Measurements from ENCODE around the gene ANKRD63.
A peak's percentile ranks its signal among the peaks of the same experiment; 100 is the strongest.

Gene ANKRD63

DNA sequence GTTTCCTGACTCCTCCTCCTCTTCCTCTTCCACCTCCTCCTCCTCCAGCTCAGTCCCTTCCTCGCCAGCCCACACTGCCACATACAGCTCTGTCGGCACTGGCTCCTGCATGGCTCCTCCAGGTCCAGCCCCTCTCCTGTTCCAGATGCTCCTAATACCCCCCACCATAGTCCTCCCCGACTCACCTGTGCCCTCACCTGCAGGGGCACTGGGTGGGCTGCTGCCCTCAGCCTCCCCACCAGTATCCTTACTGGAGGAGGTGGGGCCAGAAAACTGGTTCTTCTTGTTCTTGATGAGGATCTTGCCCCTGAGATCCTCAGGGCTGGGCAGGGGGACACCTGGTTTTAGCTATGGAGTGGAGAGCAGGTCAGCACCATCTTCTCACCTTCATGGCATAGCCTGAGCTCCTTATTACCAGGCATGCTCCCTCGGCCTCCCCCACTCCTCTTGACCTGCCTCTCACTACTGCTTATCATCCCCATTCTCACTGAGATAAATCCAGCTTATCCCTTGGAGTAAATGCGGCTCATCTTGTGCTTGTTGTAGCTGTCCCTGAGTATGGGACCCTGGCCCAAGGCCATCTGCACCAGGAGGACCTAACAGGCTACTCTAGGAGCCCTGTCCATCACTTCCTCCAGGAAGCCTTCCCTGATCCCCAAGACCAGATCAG lies 13.8 kb upstream of the ANKRD63 start:
- peak; percentile 59; the same call in 1 of the 2 replicates for TF ChIP-seq ZBTB7A (IDR thresholded peaks at IDR 0.05; ENCODE audit: low read depth)
- TF ChIP-seq CREB1 (IDR thresholded peaks at IDR 0.05; ENCODE audit: low read depth), result no peak

GRCh38 chr15:40295877-40296560 lies 13.2 kb upstream of the ANKRD63 start:
- TF ChIP-seq EGR1 (IDR thresholded peaks at IDR 0.05) (no peak), RAD21 (IDR thresholded peaks at IDR 0.05; ENCODE audit: low read depth) (no peak), TAF1 (IDR thresholded peaks at IDR 0.05; ENCODE audit: low read depth) (no peak), EP300 (IDR thresholded peaks at IDR 0.05; ENCODE audit: borderline replicate concordance) (no peak), ZBTB7A (IDR thresholded peaks at IDR 0.05; ENCODE audit: low read depth) (no peak), REST (IDR thresholded peaks at IDR 0.05; ENCODE audit: low read depth) (no peak), YY1 (IDR thresholded peaks at IDR 0.05; ENCODE audit: low read depth) (no peak), CREB1 (IDR thresholded peaks at IDR 0.05; ENCODE audit: low read depth) (no peak), NFIC (IDR thresholded peaks at IDR 0.05) (no peak), TEAD4 (IDR thresholded peaks at IDR 0.05) (no peak), FOXM1 (IDR thresholded peaks at IDR 0.05; ENCODE audit: borderline replicate concordance, low read depth) (no peak), CEBPB (IDR thresholded peaks at IDR 0.05) (no peak), TCF12 (IDR thresholded peaks at IDR 0.05; ENCODE audit: low read depth) (no peak)
- TF ChIP-seq, protein P1, sequence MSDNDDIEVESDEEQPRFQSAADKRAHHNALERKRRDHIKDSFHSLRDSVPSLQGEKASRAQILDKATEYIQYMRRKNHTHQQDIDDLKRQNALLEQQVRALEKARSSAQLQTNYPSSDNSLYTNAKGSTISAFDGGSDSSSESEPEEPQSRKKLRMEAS (IDR thresholded peaks at IDR 0.05), result no peak
- TF ChIP-seq, protein P2, sequence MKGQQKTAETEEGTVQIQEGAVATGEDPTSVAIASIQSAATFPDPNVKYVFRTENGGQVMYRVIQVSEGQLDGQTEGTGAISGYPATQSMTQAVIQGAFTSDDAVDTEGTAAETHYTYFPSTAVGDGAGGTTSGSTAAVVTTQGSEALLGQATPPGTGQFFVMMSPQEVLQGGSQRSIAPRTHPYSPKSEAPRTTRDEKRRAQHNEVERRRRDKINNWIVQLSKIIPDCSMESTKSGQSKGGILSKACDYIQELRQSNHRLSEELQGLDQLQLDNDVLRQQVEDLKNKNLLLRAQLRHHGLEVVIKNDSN (IDR thresholded peaks at IDR 0.05), result no peak

DNA sequence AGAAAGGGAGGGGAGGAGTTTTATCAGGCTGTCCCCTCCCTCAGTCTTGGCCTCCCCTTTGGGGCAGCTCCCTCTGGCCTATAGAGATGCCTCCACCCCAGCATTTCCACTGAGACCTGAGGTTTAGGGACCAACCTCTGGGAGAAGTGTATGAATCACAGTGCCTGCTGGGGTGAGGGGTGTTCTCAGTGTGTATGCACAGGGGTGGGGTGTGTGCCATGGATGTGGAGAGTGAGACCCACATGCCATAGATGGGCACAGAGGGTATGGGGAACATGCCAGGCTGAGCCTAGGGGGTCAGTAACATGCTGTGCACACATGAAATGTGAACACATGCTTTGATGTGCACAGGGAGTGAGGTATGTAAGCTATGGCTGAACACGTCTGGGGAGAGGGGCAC lies 12.4 kb upstream of the ANKRD63 start:
- TF ChIP-seq FOXM1 (IDR thresholded peaks at IDR 0.05; ENCODE audit: borderline replicate concordance, low read depth), result no peak
- no peak for TF ChIP-seq EP300 (IDR thresholded peaks at IDR 0.05; ENCODE audit: borderline replicate concordance)
- TF ChIP-seq ZBTB7A (IDR thresholded peaks at IDR 0.05; ENCODE audit: low read depth), result no peak

DNA sequence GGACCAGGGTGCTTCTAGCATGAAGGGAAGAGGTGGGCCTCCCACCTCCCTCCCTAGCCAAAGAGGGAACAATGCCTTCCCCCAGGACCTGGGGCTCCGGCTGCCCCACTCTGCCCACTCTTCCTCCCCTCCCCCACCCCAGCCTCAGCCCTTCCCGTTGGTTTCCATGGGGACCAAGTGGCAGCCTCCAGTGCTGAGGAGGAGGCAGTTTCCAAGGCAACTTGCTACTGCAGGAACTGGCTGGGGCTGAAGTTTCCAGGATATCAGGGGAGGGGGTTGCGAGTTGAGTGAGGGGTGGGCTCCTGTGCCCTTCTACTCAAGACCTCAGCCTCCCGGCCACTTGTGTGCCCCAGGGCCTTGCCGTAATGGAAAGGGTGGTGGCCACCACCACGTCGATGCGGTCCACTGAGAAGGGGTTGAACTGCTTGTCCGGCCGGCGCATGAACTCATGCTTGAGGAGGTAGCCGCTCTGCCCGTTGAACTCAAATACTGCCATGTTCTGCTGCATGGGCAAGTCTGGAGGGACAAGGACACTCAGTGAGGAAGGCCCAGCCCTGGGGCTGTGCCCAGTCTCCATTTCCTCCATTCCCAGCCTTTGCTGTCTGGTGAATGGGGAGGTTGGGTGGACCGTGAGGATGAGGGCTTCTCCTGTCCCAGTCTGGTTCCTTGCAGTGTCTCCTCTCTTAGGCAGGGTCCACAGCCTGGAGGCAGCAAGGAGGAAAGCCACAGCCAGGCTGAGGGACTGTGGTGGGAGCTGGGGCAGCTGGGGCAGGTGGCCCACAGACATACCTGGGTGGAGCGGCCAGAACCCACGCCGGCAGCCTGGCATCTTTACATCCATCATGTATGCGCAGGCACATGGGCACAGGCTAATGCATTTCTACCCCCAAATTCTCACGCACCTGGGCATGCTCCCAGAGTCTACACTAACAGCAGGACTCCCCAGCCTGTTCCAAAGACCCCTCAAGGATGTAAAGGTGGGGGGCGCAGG lies 11.3 kb upstream of the ANKRD63 start:
- TF ChIP-seq TEAD4 (IDR thresholded peaks at IDR 0.05) (no peak), CREB1 (IDR thresholded peaks at IDR 0.05; ENCODE audit: low read depth) (no peak), CEBPB (IDR thresholded peaks at IDR 0.05) (no peak), FOXM1 (IDR thresholded peaks at IDR 0.05; ENCODE audit: borderline replicate concordance, low read depth) (no peak), YY1 (IDR thresholded peaks at IDR 0.05; ENCODE audit: low read depth) (no peak), EP300 (IDR thresholded peaks at IDR 0.05; ENCODE audit: borderline replicate concordance) (no peak), TAF1 (IDR thresholded peaks at IDR 0.05; ENCODE audit: low read depth) (no peak), ZBTB7A (IDR thresholded peaks at IDR 0.05; ENCODE audit: low read depth) (no peak), EGR1 (IDR thresholded peaks at IDR 0.05) (no peak), REST (IDR thresholded peaks at IDR 0.05; ENCODE audit: low read depth) (no peak), RAD21 (IDR thresholded peaks at IDR 0.05; ENCODE audit: low read depth) (no peak), TCF12 (IDR thresholded peaks at IDR 0.05; ENCODE audit: low read depth) (no peak)
- TF ChIP-seq, protein P2 (IDR thresholded peaks at IDR 0.05), result no peak
- TF ChIP-seq, protein P1 (IDR thresholded peaks at IDR 0.05), result no peak

DNA sequence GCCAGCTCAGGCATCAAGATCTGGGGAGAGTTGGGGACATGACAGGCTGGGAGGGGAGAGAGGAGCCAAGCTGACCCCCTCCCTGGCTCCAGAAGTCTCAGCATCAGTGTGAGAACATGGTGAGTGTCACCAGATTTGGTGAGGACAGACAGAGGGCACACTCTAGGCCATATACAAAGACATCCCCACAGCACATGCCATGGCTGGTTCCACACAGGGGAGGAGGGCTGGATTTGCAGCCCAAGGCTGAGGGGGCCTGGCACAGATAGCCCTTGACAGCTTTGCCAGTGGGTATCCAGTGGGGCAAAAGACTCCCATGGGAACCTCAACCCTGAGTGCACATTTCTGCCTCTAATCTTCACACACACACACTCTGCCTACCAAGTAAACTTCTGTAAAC lies 10.1 kb upstream of the ANKRD63 start:
- TF ChIP-seq, protein P1 (IDR thresholded peaks at IDR 0.05), result no peak
- TF ChIP-seq TCF12 (IDR thresholded peaks at IDR 0.05; ENCODE audit: low read depth) (no peak), ZBTB7A (IDR thresholded peaks at IDR 0.05; ENCODE audit: low read depth) (no peak), TEAD4 (IDR thresholded peaks at IDR 0.05) (no peak), REST (IDR thresholded peaks at IDR 0.05; ENCODE audit: low read depth) (no peak), NFIC (IDR thresholded peaks at IDR 0.05) (no peak), RAD21 (IDR thresholded peaks at IDR 0.05; ENCODE audit: low read depth) (no peak), FOXM1 (IDR thresholded peaks at IDR 0.05; ENCODE audit: borderline replicate concordance, low read depth) (no peak), CEBPB (IDR thresholded peaks at IDR 0.05) (no peak), TAF1 (IDR thresholded peaks at IDR 0.05; ENCODE audit: low read depth) (no peak), YY1 (IDR thresholded peaks at IDR 0.05; ENCODE audit: low read depth) (no peak), EGR1 (IDR thresholded peaks at IDR 0.05) (no peak), CREB1 (IDR thresholded peaks at IDR 0.05; ENCODE audit: low read depth) (no peak), EP300 (IDR thresholded peaks at IDR 0.05; ENCODE audit: borderline replicate concordance) (no peak)
- TF ChIP-seq, protein P2 (IDR thresholded peaks at IDR 0.05), result no peak

Data from Ishikawa (cell line).